HUES6 (cell line): ENCODE results near the gene DAPK2.
"Not testable (repeated sequence)": the region's sequence is repeated elsewhere in the genome, so short reads cannot be mapped to it uniquely, and the experiment has no call there.

Experiments
- H3K27ac ChIP-seq: 2 replicates; pipeline ENCODE4 v1.7.0; 2013; ENCODE audit warnings: low read depth, mild to moderate bottlenecking, low read length, inconsistent platforms
- H3K27me3 ChIP-seq: 2 replicates; pipeline ENCODE4 v1.6.1; 2013; ENCODE audit warnings: low read length; ENCODE audit not compliant: control insufficient read depth, insufficient read depth
- H3K36me3 ChIP-seq: 2 replicates; pipeline ENCODE4 v1.6.1; 2013; ENCODE audit warnings: low read length; ENCODE audit not compliant: control insufficient read depth, insufficient read depth
- H3K4me1 ChIP-seq: 2 replicates; pipeline ENCODE4 v1.6.1; 2013; ENCODE audit warnings: low read length; ENCODE audit not compliant: control insufficient read depth, insufficient read depth
- H3K4me3 ChIP-seq: 2 replicates; pipeline ENCODE4 v1.5.1; 2013; ENCODE audit warnings: low read depth, low read length
- H3K9ac ChIP-seq: one replicate; pipeline ENCODE4 v1.6.1; 2013; ENCODE audit warnings: mild to moderate bottlenecking, low read length
- H3K9me3 ChIP-seq: 2 replicates; pipeline ENCODE4 v1.6.1; 2013; ENCODE audit warnings: low read depth, low read length; ENCODE audit not compliant: control insufficient read depth, insufficient read depth

Gene DAPK2

GRCh38 chr15:64071931-64072765 is 25.9 kb upstream of the DAPK2 start:
- Histone ChIP-seq H3K27ac (no peak overlapping the region), H3K9me3 (no peaks in the 10 kb centered on the region), H3K4me1 (no peaks in the 10 kb centered on the region), H3K4me3 (no peak overlapping the region), H3K9ac (no peak overlapping the region), H3K27me3 (no peaks in the 10 kb centered on the region), H3K36me3 (peaks cover 27% of the 10 kb centered on the region)

- no peaks in the 10 kb centered on the region for H3K9me3 ChIP-seq
- no peak overlapping the region for H3K9ac ChIP-seq
- no peaks in the 10 kb centered on the region for H3K27me3 ChIP-seq
- H3K27ac ChIP-seq = no peak overlapping the region
- peaks cover 27% of the 10 kb centered on the region for H3K36me3 ChIP-seq
- H3K4me3 ChIP-seq = no peak overlapping the region
- no peaks in the 10 kb centered on the region for H3K4me1 ChIP-seq
Measured at GRCh38 chr15:64070965-64071851, 24.9 kb upstream of the DAPK2 start.

- no peak overlapping the region for H3K4me3 ChIP-seq
- H3K9ac ChIP-seq = no peak overlapping the region
- no peaks in the 10 kb centered on the region for H3K4me1 ChIP-seq
- H3K27me3 ChIP-seq = no peaks in the 10 kb centered on the region
- H3K9me3 ChIP-seq = no peaks in the 10 kb centered on the region
- no peak overlapping the region for H3K27ac ChIP-seq
- peaks cover 25% of the 10 kb centered on the region for H3K36me3 ChIP-seq
Measured at GRCh38 chr15:64070106-64070505, 23.8 kb upstream of the DAPK2 start.

GRCh38 chr15:64068133-64068532 is 21.8 kb upstream of the DAPK2 start:
- Histone ChIP-seq H3K4me1 (no peaks in the 10 kb centered on the region), H3K36me3 (peaks cover 17% of the 10 kb centered on the region), H3K27me3 (no peaks in the 10 kb centered on the region), H3K4me3 (no peak overlapping the region), H3K9ac (no peak overlapping the region), H3K27ac (no peak overlapping the region), H3K9me3 (no peaks in the 10 kb centered on the region)

GRCh38 chr15:64067564-64068030 is 21.3 kb upstream of the DAPK2 start:
- Histone ChIP-seq H3K4me3 (peak overlapping the region; percentile 17; the same call in 1 of the 2 replicates), H3K36me3 (peaks cover 12% of the 10 kb centered on the region)

GRCh38 chr15:64066451-64066850 is 20.2 kb upstream of the DAPK2 start:
- Histone ChIP-seq H3K27ac (no peak overlapping the region), H3K4me1 (no peaks in the 10 kb centered on the region), H3K9me3 (no peaks in the 10 kb centered on the region), H3K9ac (no peak overlapping the region), H3K4me3 (no peak overlapping the region), H3K27me3 (no peaks in the 10 kb centered on the region), H3K36me3 (peaks cover 3% of the 10 kb centered on the region)

More at GRCh38 chr15:64067564-64068030, 21.3 kb upstream of the DAPK2 start:
- Histone ChIP-seq H3K9ac (peak overlapping the region; percentile 38), H3K27me3 (no peaks in the 10 kb centered on the region), H3K27ac (no peak overlapping the region), H3K4me1 (no peaks in the 10 kb centered on the region), H3K9me3 (no peaks in the 10 kb centered on the region)

GRCh38 chr15:64060716-64061115 is 14.4 kb upstream of the DAPK2 start:
- H3K4me1 ChIP-seq = no peaks in the 10 kb centered on the region

GRCh38 chr15:64059104-64059503 is 12.8 kb upstream of the DAPK2 start:
- not testable (repeated sequence) for H3K4me3 ChIP-seq, H3K4me1 ChIP-seq, H3K27ac ChIP-seq, H3K27me3 ChIP-seq, H3K9ac ChIP-seq, H3K9me3 ChIP-seq, H3K36me3 ChIP-seq

More at GRCh38 chr15:64060716-64061115, 14.4 kb upstream of the DAPK2 start:
- H3K9me3 ChIP-seq = no peaks in the 10 kb centered on the region
- H3K36me3 ChIP-seq = no peaks in the 10 kb centered on the region
- no peaks in the 10 kb centered on the region for H3K27me3 ChIP-seq
- no peak overlapping the region for H3K4me3 ChIP-seq
- no peak overlapping the region for H3K27ac ChIP-seq
- H3K9ac ChIP-seq = no peak overlapping the region

- Histone ChIP-seq H3K4me3 (no peak overlapping the region), H3K9ac (no peak overlapping the region), H3K36me3 (no peaks in the 10 kb centered on the region), H3K27me3 (no peaks in the 10 kb centered on the region), H3K27ac (no peak overlapping the region), H3K9me3 (no peaks in the 10 kb centered on the region), H3K4me1 (no peaks in the 10 kb centered on the region)
Measured at GRCh38 chr15:64058279-64058678, 12.0 kb upstream of the DAPK2 start.

- not testable (repeated sequence) for H3K9me3 ChIP-seq, H3K4me3 ChIP-seq, H3K36me3 ChIP-seq, H3K4me1 ChIP-seq, H3K9ac ChIP-seq, H3K27ac ChIP-seq
- peaks cover 11% of the 10 kb centered on the region for H3K27me3 ChIP-seq
Measured at GRCh38 chr15:64053674-64054073, 7.4 kb upstream of the DAPK2 start.
